ENCODE results near the gene TMEM187.
A peak's percentile ranks its signal among the peaks of the same experiment; 100 is the strongest.

TMEM187 gene

DNA sequence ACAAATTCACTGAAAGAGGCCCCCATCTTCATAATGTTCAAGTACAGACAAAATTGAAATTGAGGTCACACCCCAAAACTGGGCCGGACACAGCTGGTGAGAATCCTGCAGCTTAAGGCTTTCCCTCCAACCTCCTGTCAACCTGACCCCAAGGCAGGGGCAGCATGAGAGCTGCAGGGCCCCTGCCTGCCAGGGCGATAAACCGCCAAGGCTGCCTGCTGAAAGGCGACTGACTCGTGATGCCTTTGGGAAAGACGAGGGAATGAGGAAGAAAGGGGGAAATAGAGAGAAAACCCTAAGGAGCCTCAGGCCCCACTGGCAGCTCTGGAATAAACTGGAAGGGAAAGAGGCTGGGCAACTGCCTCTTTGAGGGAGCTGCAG, 54.5 kb downstream of the TMEM187 start:
- Mint-ChIP-seq H3K27ac (no peak overlapping the region), H3K4me3 (no peak overlapping the region), H3K9me3 (peaks cover 4% of the 10 kb centered on the region), H3K4me1 (peaks cover 22% of the 10 kb centered on the region), H3K36me3 (ENCODE audit: low read depth) (peaks cover 30% of the 10 kb centered on the region), H3K27me3 (ENCODE audit: low read depth) (no peaks in the 10 kb centered on the region)
- TF ChIP-seq CTCF (IDR thresholded peaks at IDR 0.05; ENCODE audit: unreplicated experiment in 3 of 3) = no peak

GRCh38 chrX:154027986-154028385, 55.4 kb downstream of the TMEM187 start:
- H3K27ac Mint-ChIP-seq = no peak overlapping the region

GRCh38 chrX:154028502-154029184, 56.1 kb downstream of the TMEM187 start:
- Mint-ChIP-seq H3K27me3 (ENCODE audit: low read depth) (no peaks in the 10 kb centered on the region), H3K4me1 (peaks cover 14% of the 10 kb centered on the region), H3K27ac (no peak overlapping the region), H3K4me3 (no peak overlapping the region), H3K9me3 (no peaks in the 10 kb centered on the region), H3K36me3 (ENCODE audit: low read depth) (peaks cover 36% of the 10 kb centered on the region)
- TF ChIP-seq CTCF (IDR thresholded peaks at IDR 0.05; ENCODE audit: unreplicated experiment in 3 of 3) = no peak

More at GRCh38 chrX:154027986-154028385, 55.4 kb downstream of the TMEM187 start:
- Mint-ChIP-seq H3K9me3 (peaks cover 4% of the 10 kb centered on the region), H3K27me3 (ENCODE audit: low read depth) (no peaks in the 10 kb centered on the region), H3K4me1 (peaks cover 19% of the 10 kb centered on the region), H3K36me3 (ENCODE audit: low read depth) (peaks cover 36% of the 10 kb centered on the region), H3K4me3 (no peak overlapping the region)
- TF ChIP-seq CTCF (IDR thresholded peaks at IDR 0.05; ENCODE audit: unreplicated experiment in 3 of 3) = no peak

- Mint-ChIP-seq H3K9me3 (no peaks in the 10 kb centered on the region), H3K4me3 (no peak overlapping the region), H3K27ac (no peak overlapping the region), H3K4me1 (peaks cover 14% of the 10 kb centered on the region), H3K27me3 (ENCODE audit: low read depth) (no peaks in the 10 kb centered on the region), H3K36me3 (ENCODE audit: low read depth) (peaks cover 36% of the 10 kb centered on the region)
- TF ChIP-seq CTCF (IDR thresholded peaks at IDR 0.05; ENCODE audit: unreplicated experiment in 3 of 3) = no peak
Observed at GRCh38 chrX:154029439-154029838, 56.9 kb downstream of the TMEM187 start.

DNA sequence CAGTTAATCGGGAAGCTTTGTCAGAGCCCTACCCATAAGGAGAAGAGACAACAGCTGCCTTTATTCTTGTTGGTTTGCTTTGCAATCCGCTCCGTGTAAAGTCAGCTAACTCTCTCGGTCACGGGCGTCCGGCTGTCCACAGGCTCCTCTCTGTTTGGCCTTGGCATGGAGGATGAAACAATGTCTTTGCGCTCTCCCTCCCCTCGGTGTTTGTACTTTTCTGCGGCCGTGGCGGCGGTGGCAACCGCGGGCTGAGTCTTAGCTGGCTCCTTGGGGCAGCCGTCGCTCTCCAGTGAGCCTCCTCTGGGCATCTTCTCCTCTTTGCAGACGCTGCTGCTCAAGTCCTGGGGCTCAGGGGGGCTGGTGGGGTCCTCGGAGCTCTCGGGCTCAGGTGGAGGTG, 57.7 kb downstream of the TMEM187 start:
- Mint-ChIP-seq H3K9me3 (no peaks in the 10 kb centered on the region), H3K4me1 (peaks cover 14% of the 10 kb centered on the region), H3K27ac (peak overlapping the region in 1 of 3 experiments; percentile 42), H3K36me3 (ENCODE audit: low read depth) (peaks cover 40% of the 10 kb centered on the region), H3K27me3 (ENCODE audit: low read depth) (no peaks in the 10 kb centered on the region), H3K4me3 (no peak overlapping the region)
- no peak for TF ChIP-seq CTCF (IDR thresholded peaks at IDR 0.05; ENCODE audit: unreplicated experiment in 3 of 3)

DNA sequence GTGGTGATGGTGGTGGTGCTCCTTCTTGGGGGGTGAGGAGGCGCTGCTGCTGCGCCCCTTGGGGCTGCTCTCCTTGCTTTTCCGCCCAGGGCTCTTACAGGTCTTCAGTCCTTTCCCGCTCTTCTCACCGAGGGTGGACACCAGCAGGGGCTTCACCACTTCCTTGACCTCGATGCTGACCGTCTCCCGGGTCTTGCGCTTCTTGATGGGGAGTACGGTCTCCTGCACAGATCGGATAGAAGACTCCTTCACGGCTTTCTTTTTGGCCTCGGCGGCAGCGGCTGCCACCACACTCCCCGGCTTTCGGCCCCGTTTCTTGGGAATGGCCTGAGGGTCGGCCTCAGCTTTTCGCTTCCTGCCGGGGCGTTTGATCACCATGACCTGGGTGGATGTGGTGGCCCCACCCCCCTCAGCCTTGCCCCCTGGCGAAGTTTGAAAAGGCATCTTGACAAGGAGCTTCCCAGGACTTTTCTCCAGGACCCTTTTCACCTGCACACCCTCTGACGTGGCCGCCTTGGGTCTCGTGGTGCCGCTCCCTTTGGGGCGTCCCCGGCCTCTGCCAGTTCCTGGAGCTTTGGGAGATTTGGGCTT, 58.3 kb downstream of the TMEM187 start:
- no peak overlapping the region for H3K4me3 Mint-ChIP-seq
- H3K9me3 Mint-ChIP-seq = no peaks in the 10 kb centered on the region
- peaks cover 10% of the 10 kb centered on the region for H3K4me1 Mint-ChIP-seq
- no peaks in the 10 kb centered on the region for H3K27me3 Mint-ChIP-seq (ENCODE audit: low read depth)
- no peak for TF ChIP-seq CTCF (IDR thresholded peaks at IDR 0.05; ENCODE audit: unreplicated experiment in 3 of 3)
- no peak overlapping the region for H3K27ac Mint-ChIP-seq
- peaks cover 37% of the 10 kb centered on the region for H3K36me3 Mint-ChIP-seq (ENCODE audit: low read depth)
